Large intestine (tissue), 3 donors: ENCODE results near the gene FRAS1. TPM values are rescaled to one million over a fixed set of nuclear protein-coding genes. Genes with fewer than 3 reads are reported as not detected.
"Not testable (repeated sequence)": the region's sequence is repeated elsewhere in the genome, so short reads cannot be mapped to it uniquely, and the experiment has no call there.

Source experiments
- DNase-seq, 2 donors: peaks; one replicate each; pipeline versions ENCODE4 v3.0.0 to v3.0.0-alpha.2; 2013
- H3K27ac ChIP-seq: one replicate; pipeline ENCODE4 v1.5.1; 2013; ENCODE audit warnings: low read length
- H3K27me3 ChIP-seq: 2 replicates; pipeline ENCODE4 v1.6.1; 2013; ENCODE audit warnings: low read length; ENCODE audit not compliant: control insufficient read depth, insufficient read depth
- H3K36me3 ChIP-seq: 2 replicates; pipeline ENCODE4 v1.6.1; 2013; ENCODE audit warnings: low read length; ENCODE audit not compliant: control insufficient read depth, insufficient read depth
- H3K4me1 ChIP-seq: one replicate; pipeline ENCODE4 v1.6.1; 2013; ENCODE audit warnings: low read length; ENCODE audit not compliant: control insufficient read depth, insufficient read depth
- H3K4me3 ChIP-seq: one replicate; pipeline ENCODE4 v1.5.1; 2013; ENCODE audit warnings: low read length
- H3K9me3 ChIP-seq: one replicate; pipeline ENCODE4 v1.6.1; 2013; ENCODE audit warnings: mild to moderate bottlenecking, low read depth, low read length, moderate library complexity; ENCODE audit not compliant: control insufficient read depth
- WGBS: methylation state at CpG from one replicate; pipeline ENCODE4 v1.1.5; 2013; ENCODE audit warnings: low lambda C conversion rate; ENCODE audit not compliant: insufficient coverage; 5-methylcytosine and 5-hydroxymethylcytosine counted together
- polyA plus RNA-seq: library from polyadenylated mRNA; unstranded; fragments of 120-200 nt; gene quantifications from one replicate; pipeline ENCODE4 v1.2.1, GENCODE V29; 2013

FRAS1 gene
- polyA plus RNA-seq, 1 donor: 12.9 TPM

- DNase-seq: no peak
- Histone ChIP-seq H3K36me3 (peaks cover 7% of the 10 kb centered on the region), H3K27me3 (no peaks in the 10 kb centered on the region), H3K9me3 (no peaks in the 10 kb centered on the region), H3K4me1 (no peaks in the 10 kb centered on the region), H3K27ac (no peak overlapping the region), H3K4me3 (no peak overlapping the region)
- WGBS: 100% methylated on average over 1 of the region's 2 CpGs
Observed at GRCh38 chr4:78529569-78530209, 472.6 kb downstream of the FRAS1 start.

DNA sequence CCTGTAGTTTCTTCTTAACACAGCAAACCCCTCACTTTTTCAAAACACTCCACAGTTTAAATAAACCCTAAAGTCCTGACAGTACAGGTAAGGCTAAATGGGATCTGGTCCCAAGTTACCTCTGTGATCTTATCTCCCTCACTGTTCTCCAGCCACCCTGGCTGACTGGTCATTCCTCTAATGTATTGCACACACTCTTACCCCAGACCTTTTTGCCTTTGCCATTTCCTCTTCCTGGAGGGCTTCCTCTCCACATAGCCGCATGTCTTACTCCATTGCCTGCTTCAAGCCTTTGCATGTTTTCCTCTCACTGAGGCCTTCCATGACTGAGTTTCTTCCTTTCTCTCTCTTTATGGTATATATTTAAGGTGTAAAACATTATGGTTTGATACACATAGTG, 474.9 kb downstream of the FRAS1 start:
- H3K27ac ChIP-seq: no peak overlapping the region
- H3K27me3 ChIP-seq: no peaks in the 10 kb centered on the region
- no peaks in the 10 kb centered on the region for H3K4me1 ChIP-seq
- peaks cover 8% of the 10 kb centered on the region for H3K36me3 ChIP-seq
- no peaks in the 10 kb centered on the region for H3K9me3 ChIP-seq
- DNase-seq: no peak
- H3K4me3 ChIP-seq: no peak overlapping the region
- WGBS: no CpG with 5 or more reads among the region's 1 CpG

DNA sequence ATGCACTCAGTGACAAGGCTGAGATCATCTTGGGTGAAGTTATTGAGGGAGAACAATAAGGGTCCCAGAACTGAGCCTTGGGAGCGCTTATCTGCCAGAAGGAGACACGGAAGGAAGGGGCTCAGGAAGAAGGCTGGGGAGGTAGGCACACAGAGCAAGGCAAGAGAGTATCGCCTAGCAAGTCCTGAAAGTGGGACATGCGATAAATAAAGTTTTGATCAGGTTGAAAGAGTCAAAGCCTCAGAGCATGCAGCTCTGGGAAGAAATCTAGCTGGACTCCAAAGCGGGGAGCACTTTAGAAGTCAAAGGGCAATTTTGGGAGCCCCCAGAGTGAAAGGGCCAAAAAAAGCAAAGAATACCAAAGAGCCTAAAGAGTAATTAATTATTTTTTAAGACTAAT, 476.7 kb downstream of the FRAS1 start:
- no peaks in the 10 kb centered on the region for H3K9me3 ChIP-seq
- 100% methylated on average over 3 of the region's 5 CpGs for WGBS
- peaks cover 8% of the 10 kb centered on the region for H3K36me3 ChIP-seq
- H3K4me3 ChIP-seq: no peak overlapping the region
- no peak overlapping the region for H3K27ac ChIP-seq
- H3K27me3 ChIP-seq: no peaks in the 10 kb centered on the region
- DNase-seq: no peak
- H3K4me1 ChIP-seq: no peaks in the 10 kb centered on the region

DNA sequence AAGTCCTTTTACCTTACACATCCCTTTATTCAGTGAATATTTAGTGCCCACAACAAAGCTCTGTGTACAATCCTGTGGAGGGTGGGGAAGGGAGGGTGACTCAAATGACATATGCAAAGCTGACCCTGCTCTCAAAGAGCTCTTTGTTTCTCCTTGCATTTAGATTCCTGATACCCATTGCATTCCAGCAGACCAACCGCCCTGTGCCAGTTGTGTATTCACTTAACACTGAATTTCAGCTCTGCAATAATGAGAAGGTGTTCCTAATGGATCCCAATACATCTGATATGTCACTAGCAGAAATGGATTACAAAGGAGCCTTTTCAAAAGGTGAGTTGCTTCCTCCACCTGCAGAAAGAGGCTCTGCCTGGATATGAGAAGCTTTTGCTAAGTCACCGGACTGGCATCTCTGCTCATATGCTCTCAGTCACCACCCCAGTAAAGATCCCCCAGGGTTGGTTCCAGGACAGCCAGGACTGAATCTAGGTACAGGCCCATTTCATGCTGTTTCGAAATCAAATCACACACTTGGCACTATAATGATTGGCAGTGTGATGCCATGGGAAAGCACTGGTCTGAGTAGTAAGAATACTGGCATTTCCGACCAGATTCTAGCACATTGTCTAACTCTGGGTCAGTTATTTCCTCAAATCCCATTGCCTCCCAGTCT, 477.3 kb downstream of the FRAS1 start:
- H3K27ac ChIP-seq: no peak overlapping the region
- H3K9me3 ChIP-seq: no peaks in the 10 kb centered on the region
- DNase-seq: no peak

DNA sequence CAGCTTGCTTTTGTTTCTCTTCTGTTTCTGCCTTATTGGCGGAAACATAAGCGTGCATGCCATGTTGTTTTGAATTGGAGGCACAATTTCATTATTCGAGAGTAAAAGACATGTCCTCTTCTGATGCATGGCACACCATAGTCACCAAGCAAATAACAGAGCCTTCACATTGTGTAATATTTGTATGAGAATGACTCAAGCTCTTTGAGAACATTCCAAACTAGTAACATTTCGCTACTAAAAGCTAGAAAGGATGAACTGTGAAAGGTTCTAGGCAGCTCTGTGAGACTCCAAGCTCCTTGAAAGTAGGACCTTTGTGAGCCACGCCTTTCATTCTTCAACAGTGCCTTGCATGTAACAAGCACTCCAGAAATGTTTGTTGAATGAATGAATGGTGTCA, 485.2 kb downstream of the FRAS1 start:
- Histone ChIP-seq H3K4me3 (no peak overlapping the region), H3K36me3 (peaks cover 9% of the 10 kb centered on the region), H3K4me1 (peaks cover 4% of the 10 kb centered on the region), H3K27me3 (no peaks in the 10 kb centered on the region), H3K9me3 (no peaks in the 10 kb centered on the region), H3K27ac (no peak overlapping the region)
- no peak for DNase-seq
- 95% methylated on average over 3 of the region's 5 CpGs for WGBS

More for the DNA sequence above, 477.3 kb downstream of the FRAS1 start:
- H3K4me3 ChIP-seq: no peak overlapping the region
- peaks cover 8% of the 10 kb centered on the region for H3K36me3 ChIP-seq
- no peaks in the 10 kb centered on the region for H3K4me1 ChIP-seq
- H3K27me3 ChIP-seq: no peaks in the 10 kb centered on the region
- no CpG with 5 or more reads among the region's 4 CpGs for WGBS

DNA sequence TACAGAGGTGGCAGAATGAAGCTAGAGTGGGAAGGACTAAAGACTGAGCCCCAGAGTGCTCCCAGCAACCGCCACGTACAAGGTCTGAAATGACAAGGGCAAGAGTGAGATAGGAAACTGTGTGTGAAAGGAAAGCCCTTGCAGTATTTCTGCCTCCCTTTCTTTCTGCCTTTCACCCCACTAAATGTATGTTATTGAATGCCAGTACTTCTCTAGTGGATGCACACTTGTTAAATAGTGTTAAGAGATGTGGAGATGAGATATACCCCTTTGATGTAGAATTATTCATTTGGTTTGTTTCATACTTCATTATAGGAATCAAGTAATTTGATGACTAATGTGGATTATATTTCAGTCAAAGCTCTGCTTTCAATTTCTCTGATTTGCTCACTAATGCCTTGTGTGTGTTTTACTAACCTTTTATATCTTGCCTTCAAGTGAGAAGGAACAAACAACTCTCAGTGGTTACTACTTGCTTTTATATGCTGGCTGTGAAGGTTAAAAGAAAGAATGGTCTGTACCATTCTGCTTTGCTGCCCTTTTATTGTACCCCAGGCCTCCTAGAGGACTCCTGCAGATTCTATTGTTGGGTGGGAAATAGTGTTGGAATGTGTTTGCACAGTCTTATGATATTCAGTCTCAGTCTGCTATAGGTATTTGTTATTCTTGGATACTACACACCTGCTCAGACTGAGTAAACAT, 486.5 kb downstream of the FRAS1 start:
- H3K4me3 ChIP-seq: no peak overlapping the region
- H3K9me3 ChIP-seq: no peaks in the 10 kb centered on the region
- no peak overlapping the region for H3K27ac ChIP-seq
- no peaks in the 10 kb centered on the region for H3K27me3 ChIP-seq
- H3K4me1 ChIP-seq: peaks cover 4% of the 10 kb centered on the region
- 25% methylated on average over 2 of the region's 2 CpGs for WGBS
- peaks cover 9% of the 10 kb centered on the region for H3K36me3 ChIP-seq
- peak in 1 of 2 donors; percentile 26 for DNase-seq

GRCh38 chr4:78544678-78545077, 487.6 kb downstream of the FRAS1 start:
- H3K4me1 ChIP-seq: peaks cover 4% of the 10 kb centered on the region
- H3K27me3 ChIP-seq: no peaks in the 10 kb centered on the region
- no CpG with 5 or more reads among the region's 2 CpGs for WGBS
- no peak for DNase-seq
- H3K27ac ChIP-seq: no peak overlapping the region
- H3K4me3 ChIP-seq: no peak overlapping the region
- H3K36me3 ChIP-seq: peaks cover 9% of the 10 kb centered on the region
- H3K9me3 ChIP-seq: no peaks in the 10 kb centered on the region

DNA sequence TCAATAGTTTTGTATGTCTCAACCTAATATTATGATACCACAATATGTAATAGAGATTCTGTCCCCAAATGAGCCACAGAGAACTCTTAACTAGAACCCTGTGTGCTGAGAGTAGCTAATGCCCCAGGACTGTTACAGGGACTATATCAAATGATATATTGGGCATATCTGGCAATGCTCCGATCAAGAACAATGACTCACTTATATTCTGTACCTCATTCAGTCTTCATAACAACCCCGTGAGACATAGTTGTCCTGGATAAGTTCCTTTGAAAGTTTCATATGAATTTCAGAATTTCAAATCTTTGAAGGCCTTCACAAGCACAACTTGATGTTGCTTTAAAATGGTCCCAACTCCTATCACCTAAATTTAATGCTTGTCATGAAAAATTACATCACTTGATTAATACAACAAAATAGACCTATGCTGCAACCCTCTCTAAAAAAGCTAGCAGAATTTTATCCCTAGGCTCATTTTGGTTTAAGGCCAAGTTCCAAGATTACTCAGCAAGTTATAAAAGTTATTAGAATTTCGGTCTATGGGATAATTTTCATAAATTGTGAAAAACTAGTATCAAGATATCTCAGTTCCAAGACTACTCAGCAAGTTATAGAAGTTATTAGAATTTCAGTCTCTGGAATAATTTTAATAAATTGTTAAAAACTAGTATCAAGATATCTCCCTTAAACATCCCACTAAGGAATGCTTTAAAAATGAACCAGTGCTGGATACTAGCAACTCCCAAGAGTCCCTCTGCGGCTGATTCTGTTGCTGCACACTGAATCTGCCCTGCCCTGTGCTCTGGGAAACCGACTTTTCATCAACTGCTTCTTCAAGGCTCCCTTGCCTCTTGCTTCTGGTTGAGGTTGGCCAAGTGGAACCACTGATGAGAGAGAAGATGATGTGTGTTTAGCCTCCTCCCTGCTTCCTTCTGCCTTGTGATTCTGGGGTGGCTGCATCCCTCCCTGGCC, 488.4 kb downstream of the FRAS1 start:
- Histone ChIP-seq H3K4me3 (no peak overlapping the region), H3K36me3 (peaks cover 6% of the 10 kb centered on the region), H3K27ac (no peak overlapping the region), H3K27me3 (no peaks in the 10 kb centered on the region), H3K4me1 (peaks cover 4% of the 10 kb centered on the region), H3K9me3 (no peaks in the 10 kb centered on the region)
- 87% methylated on average over 3 of the region's 5 CpGs for WGBS
- no peak for DNase-seq

- not testable (repeated sequence) for H3K4me1 ChIP-seq, H3K9me3 ChIP-seq, H3K4me3 ChIP-seq, H3K27ac ChIP-seq, H3K27me3 ChIP-seq, DNase-seq, H3K36me3 ChIP-seq
- WGBS: no CpG with 5 or more reads among the region's 28 CpGs
Observed at GRCh38 chr4:78547899-78548298, 490.8 kb downstream of the FRAS1 start.

DNA sequence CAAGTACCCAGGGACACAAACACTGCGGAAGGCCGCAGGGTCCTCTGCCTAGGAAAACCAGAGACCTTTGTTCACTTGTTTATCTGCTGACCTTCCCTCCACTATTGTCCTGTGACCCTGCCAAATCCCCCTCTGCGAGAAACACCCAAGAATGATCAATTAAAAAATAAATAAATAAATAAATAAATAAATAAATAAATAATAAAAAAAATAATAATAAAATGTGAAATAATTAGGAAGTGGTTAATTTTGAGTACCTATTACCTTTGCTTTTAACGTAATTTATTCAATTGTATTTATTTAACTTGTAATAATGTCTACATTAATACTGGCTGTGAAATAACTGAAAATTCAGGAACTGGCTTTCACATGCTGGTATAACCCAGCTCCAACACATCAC, 491.8 kb downstream of the FRAS1 start:
- H3K36me3 ChIP-seq, H3K9me3 ChIP-seq, H3K27ac ChIP-seq, H3K4me3 ChIP-seq, H3K27me3 ChIP-seq, DNase-seq: not testable (repeated sequence)
- peaks cover 12% of the 10 kb centered on the region for H3K4me1 ChIP-seq
- WGBS: 100% methylated on average over 1 of the region's 4 CpGs
